Measurements from ENCODE around the gene OGDH. TPM values are rescaled to one million over a fixed set of nuclear protein-coding genes. Genes with fewer than 3 reads are reported as not detected.
A peak's percentile ranks its signal among the peaks of the same experiment; 100 is the strongest.

Gene OGDH
- total and polyA plus RNA-seq, 4 donors = 39.0 to 142 (median 59.9) TPM

- H3K4me1 ChIP-seq (ENCODE audit: control insufficient read depth in 5 of 5, insufficient read depth in 5 of 5, low read length in 5 of 5) = peaks cover 3 to 30% (median 15%) of the 10 kb centered on the region in 5 donors
- no peaks in the 10 kb centered on the region for H3K27me3 ChIP-seq (ENCODE audit: control insufficient read depth in 3 of 3, insufficient read depth in 3 of 3, low read length in 2 of 3)
- no peak overlapping the region for H3K4me3 ChIP-seq
- no peak for DNase-seq
- WGBS, 2 donors = 67 to 75% methylated on average over 11 of the region's 11 CpGs
- TF ChIP-seq CTCF (IDR thresholded peaks at IDR 0.05; ENCODE audit: control extremely low read depth, extremely low read depth) = no peak
- H3K9ac ChIP-seq (ENCODE audit: insufficient read depth in 1 of 2, low read length in 2 of 2) = no peak overlapping the region
- peak overlapping the region; percentile 53 to 70 for H3K27ac ChIP-seq (ENCODE audit: low read depth in 1 of 2, low read length in 1 of 2)
- H3K36me3 ChIP-seq (ENCODE audit: control insufficient read depth in 4 of 4, insufficient read depth in 4 of 4, low read length in 4 of 4) = peaks cover 7 to 17% (median 13%) of the 10 kb centered on the region in 4 donors
- peaks cover 0 to 2% (median 0%) of the 10 kb centered on the region in 4 donors for H3K9me3 ChIP-seq (ENCODE audit: control insufficient read depth in 4 of 4, insufficient read depth in 3 of 4, low read length in 3 of 4)
- ATAC-seq (ENCODE audit: insufficient read depth, low FRiP score) = peak; percentile 70
Measured at GRCh38 chr7:44621034-44621749, 14.8 kb downstream of the OGDH start.

GRCh38 chr7:44621750-44622103 is 15.3 kb downstream of the OGDH start:
- peaks cover 6 to 33% (median 15%) of the 10 kb centered on the region in 5 donors for H3K4me1 ChIP-seq (ENCODE audit: control insufficient read depth in 5 of 5, insufficient read depth in 5 of 5, low read length in 5 of 5)
- no peak for TF ChIP-seq CTCF (IDR thresholded peaks at IDR 0.05; ENCODE audit: control extremely low read depth, extremely low read depth)
- DNase-seq (peak in 2 of 3 donors; percentile 27 to 49), ATAC-seq (ENCODE audit: insufficient read depth, low FRiP score) (no peak)
- no peaks in the 10 kb centered on the region for H3K27me3 ChIP-seq (ENCODE audit: control insufficient read depth in 3 of 3, insufficient read depth in 3 of 3, low read length in 2 of 3)
- WGBS, 2 donors = 87 to 94% methylated on average over 5 of the region's 5 CpGs
- H3K9me3 ChIP-seq (ENCODE audit: control insufficient read depth in 4 of 4, insufficient read depth in 3 of 4, low read length in 3 of 4) = peaks cover 0 to 2% (median 0%) of the 10 kb centered on the region in 4 donors
- peaks cover 9 to 20% (median 16%) of the 10 kb centered on the region in 4 donors for H3K36me3 ChIP-seq (ENCODE audit: control insufficient read depth in 4 of 4, insufficient read depth in 4 of 4, low read length in 4 of 4)
- H3K4me3 ChIP-seq = no peak overlapping the region
- H3K9ac ChIP-seq (ENCODE audit: insufficient read depth in 1 of 2, low read length in 2 of 2) = no peak overlapping the region
- H3K27ac ChIP-seq (ENCODE audit: low read depth in 1 of 2, low read length in 1 of 2) = peak overlapping the region; percentile 40 to 55

GRCh38 chr7:44622342-44623151 is 16.1 kb downstream of the OGDH start:
- Histone ChIP-seq H3K27me3 (ENCODE audit: control insufficient read depth in 3 of 3, insufficient read depth in 3 of 3, low read length in 2 of 3) (no peaks in the 10 kb centered on the region), H3K4me1 (ENCODE audit: control insufficient read depth in 5 of 5, insufficient read depth in 5 of 5, low read length in 5 of 5) (peaks cover 6 to 32% (median 15%) of the 10 kb centered on the region in 5 donors), H3K27ac (ENCODE audit: low read depth in 1 of 2, low read length in 1 of 2) (peak overlapping the region; percentile 64 to 83), H3K9ac (ENCODE audit: insufficient read depth in 1 of 2, low read length in 2 of 2) (no peak overlapping the region), H3K9me3 (ENCODE audit: control insufficient read depth in 4 of 4, insufficient read depth in 3 of 4, low read length in 3 of 4) (peaks cover 0 to 2% (median 0%) of the 10 kb centered on the region in 4 donors), H3K4me3 (no peak overlapping the region), H3K36me3 (ENCODE audit: control insufficient read depth in 4 of 4, insufficient read depth in 4 of 4, low read length in 4 of 4) (peaks cover 10 to 20% (median 16%) of the 10 kb centered on the region in 4 donors)
- WGBS, 2 donors = 84 to 87% methylated on average over 5 of the region's 5 CpGs
- TF ChIP-seq CTCF (IDR thresholded peaks at IDR 0.05; ENCODE audit: control extremely low read depth, extremely low read depth) = no peak
- no peak for ATAC-seq (ENCODE audit: insufficient read depth, low FRiP score)
- no peak for DNase-seq
